ENCODE data around the gene RGR. TPM values are rescaled to one million over a fixed set of nuclear protein-coding genes. Genes with fewer than 3 reads are reported as not detected.

The RGR gene
- total RNA-seq, 2 donors from 2014 or later, result not detected

DNA sequence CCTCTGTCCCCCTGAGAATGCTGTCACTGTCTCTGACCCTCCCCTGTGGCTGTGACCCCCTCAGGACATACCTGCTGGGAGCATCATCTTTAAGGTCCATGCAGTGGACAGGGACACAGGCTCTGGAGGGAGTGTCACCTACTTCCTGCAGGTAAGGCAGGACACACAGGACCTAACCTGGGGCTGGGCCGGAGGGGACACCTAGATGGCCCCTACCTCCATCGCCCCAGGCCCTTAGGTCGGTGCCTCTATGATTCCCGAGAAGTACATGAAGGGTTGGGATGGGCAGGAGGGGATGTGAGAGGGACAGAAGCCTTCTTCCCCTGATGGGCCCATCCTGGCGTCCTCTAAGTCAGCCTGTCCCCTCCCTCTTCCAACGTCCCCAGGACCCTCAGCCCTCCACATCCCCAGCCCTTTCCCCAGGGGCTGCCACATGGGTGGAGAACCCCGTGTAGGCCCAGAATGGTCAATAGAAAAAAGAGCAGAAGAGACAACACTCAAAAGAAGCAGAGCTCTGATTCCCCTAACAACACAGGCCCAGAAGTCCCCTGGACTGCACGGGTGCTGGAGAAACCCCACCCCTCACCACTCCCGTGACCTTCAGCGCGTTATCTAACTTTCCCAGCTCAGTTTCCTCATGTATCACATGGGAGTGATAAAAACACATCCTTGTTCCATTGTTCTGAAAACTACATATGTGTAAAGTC lies 44.2 kb upstream of the RGR start:
- intact Hi-C loops (cut with DNase I), result no loop called here
- Histone ChIP-seq H3K9me3 (no peaks in the 10 kb centered on the region), H3K27me3 (peaks cover 0 to 6% of the 10 kb centered on the region in 2 donors), H3K4me1 (no peaks in the 10 kb centered on the region), H3K36me3 (replicated peaks in 1 of 2; ENCODE audit: insufficient read depth in 1 of 2, low read depth in 2 of 2) (no peaks in the 10 kb centered on the region), H3K27ac (no peak overlapping the region), H3K4me3 (no peak overlapping the region)
- ATAC-seq (no peak), DNase-seq (no peak)
- WGBS, 2 donors, result 34 to 52% methylated on average over 8 to 11 of the region's 11 CpGs
- TF ChIP-seq, protein P1, sequence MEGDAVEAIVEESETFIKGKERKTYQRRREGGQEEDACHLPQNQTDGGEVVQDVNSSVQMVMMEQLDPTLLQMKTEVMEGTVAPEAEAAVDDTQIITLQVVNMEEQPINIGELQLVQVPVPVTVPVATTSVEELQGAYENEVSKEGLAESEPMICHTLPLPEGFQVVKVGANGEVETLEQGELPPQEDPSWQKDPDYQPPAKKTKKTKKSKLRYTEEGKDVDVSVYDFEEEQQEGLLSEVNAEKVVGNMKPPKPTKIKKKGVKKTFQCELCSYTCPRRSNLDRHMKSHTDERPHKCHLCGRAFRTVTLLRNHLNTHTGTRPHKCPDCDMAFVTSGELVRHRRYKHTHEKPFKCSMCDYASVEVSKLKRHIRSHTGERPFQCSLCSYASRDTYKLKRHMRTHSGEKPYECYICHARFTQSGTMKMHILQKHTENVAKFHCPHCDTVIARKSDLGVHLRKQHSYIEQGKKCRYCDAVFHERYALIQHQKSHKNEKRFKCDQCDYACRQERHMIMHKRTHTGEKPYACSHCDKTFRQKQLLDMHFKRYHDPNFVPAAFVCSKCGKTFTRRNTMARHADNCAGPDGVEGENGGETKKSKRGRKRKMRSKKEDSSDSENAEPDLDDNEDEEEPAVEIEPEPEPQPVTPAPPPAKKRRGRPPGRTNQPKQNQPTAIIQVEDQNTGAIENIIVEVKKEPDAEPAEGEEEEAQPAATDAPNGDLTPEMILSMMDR (IDR thresholded peaks at IDR 0.05), result no peak
- TF ChIP-seq POLR2A (IDR thresholded peaks at IDR 0.05), result no peak

DNA sequence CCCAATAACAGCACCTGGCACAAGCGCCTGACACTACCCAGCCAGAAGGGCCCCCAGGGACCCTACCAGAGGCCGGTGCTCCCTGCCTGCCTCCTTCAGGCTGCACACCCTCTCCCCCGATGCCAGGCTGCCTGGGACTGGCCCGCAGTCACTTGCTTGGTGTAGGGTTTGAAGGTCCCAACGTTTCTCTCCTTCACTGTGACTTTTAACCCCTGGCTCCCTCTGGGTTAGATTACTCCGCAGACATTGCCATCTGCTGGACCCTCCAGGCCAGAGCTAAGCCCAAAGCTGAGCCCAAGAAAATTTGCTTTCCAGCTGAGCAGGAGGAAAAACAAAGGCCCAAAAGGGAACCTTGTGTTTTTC lies 43.6 kb upstream of the RGR start:
- intact Hi-C loops (cut with DNase I), result no loop called here
- Histone ChIP-seq H3K4me3 (no peak overlapping the region), H3K27ac (no peak overlapping the region), H3K4me1 (no peaks in the 10 kb centered on the region), H3K27me3 (peaks cover 0 to 1% of the 10 kb centered on the region in 2 donors), H3K36me3 (replicated peaks in 1 of 2; ENCODE audit: insufficient read depth in 1 of 2, low read depth in 2 of 2) (no peaks in the 10 kb centered on the region), H3K9me3 (no peaks in the 10 kb centered on the region)
- no peak for DNase-seq
- no peak for ATAC-seq
- 39 to 43% methylated on average over 6 of the region's 6 CpGs for WGBS, 2 donors
- TF ChIP-seq, protein P1 (IDR thresholded peaks at IDR 0.05), result no peak
- no peak for TF ChIP-seq POLR2A (IDR thresholded peaks at IDR 0.05)

DNA sequence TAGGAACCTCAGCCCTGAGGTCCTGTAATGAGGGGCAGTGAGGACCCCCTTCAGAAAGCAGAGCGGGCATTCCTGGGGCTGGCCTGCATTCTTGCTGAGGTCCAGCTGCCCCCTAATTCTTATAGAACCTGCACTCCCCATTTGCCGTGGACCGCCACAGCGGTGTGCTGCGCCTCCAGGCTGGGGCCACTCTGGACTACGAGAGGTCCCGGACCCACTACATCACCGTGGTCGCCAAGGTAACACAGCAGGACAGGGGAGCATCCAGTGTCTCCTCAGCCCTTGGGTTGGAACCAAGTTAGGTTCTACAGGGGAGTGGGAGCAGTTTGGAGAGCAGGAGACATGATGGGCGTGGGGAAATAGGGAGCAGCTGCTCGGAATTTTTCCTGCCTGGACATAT lies 43.2 kb upstream of the RGR start:
- ATAC-seq (no peak), DNase-seq (no peak)
- H3K36me3 ChIP-seq (replicated peaks in 1 of 2; ENCODE audit: insufficient read depth in 1 of 2, low read depth in 2 of 2), result no peaks in the 10 kb centered on the region
- TF ChIP-seq POLR2A (IDR thresholded peaks at IDR 0.05), result no peak
- TF ChIP-seq, protein P1 (IDR thresholded peaks at IDR 0.05), result no peak
- H3K9me3 ChIP-seq, result no peaks in the 10 kb centered on the region
- no peaks in the 10 kb centered on the region for H3K4me1 ChIP-seq
- H3K27ac ChIP-seq, result no peak overlapping the region
- intact Hi-C loops (cut with DNase I), result no loop called here
- H3K27me3 ChIP-seq, result no peaks in the 10 kb centered on the region
- WGBS, 2 donors, result 79 to 85% methylated on average over 11 of the region's 11 CpGs
- H3K4me3 ChIP-seq, result no peak overlapping the region

DNA sequence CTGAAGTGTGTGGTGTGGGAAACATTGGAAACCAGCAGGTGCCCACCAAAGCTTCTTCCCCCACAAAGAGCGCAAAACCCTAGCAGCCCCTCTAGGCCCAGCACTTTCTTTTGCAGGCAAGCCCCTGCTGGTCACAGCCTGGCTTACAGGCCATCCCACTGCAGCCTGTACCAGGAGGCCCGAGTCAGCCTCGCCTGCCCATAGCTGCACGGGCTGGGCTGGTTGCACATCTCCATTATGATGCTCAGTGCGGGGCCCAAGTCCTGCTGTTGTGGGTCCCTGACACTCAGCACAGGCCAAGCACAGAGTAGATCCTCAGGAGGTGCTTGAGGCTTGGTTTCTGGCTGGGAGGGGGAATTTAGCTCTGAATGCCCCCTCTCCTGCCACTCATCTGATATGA lies 42.5 kb upstream of the RGR start:
- Histone ChIP-seq H3K4me3 (no peak overlapping the region), H3K27me3 (no peaks in the 10 kb centered on the region), H3K27ac (no peak overlapping the region), H3K9me3 (no peaks in the 10 kb centered on the region), H3K36me3 (replicated peaks in 1 of 2; ENCODE audit: insufficient read depth in 1 of 2, low read depth in 2 of 2) (no peaks in the 10 kb centered on the region), H3K4me1 (no peaks in the 10 kb centered on the region)
- 76 to 100% methylated on average over 4 to 5 of the region's 5 CpGs for WGBS, 2 donors
- TF ChIP-seq, protein P1 (IDR thresholded peaks at IDR 0.05), result no peak
- DNase-seq (no peak), ATAC-seq (no peak)
- intact Hi-C loops (cut with DNase I), result no loop called here

DNA sequence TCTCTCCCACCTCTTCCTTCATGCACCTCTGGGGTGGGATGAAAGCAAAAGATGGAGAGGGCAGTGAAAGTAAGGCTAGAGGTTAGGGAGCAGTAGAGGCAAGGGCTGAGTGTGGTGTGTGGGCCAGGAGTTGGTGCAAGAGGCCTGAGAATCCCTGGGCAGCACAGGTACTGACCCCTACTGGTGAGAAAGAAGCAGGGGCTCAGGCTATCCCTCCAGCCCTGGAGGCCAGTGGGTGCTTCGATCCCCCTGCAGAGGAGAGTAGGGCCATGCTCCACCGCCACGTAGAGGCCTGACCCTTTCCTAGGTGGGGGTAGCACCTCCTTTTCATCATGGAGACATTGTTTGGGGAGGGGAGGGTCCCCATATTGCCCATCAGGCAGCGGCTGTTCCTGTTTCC lies 40.7 kb upstream of the RGR start:
- DNase-seq, result no peak
- Histone ChIP-seq H3K27ac (no peak overlapping the region), H3K27me3 (no peaks in the 10 kb centered on the region), H3K9me3 (no peaks in the 10 kb centered on the region), H3K36me3 (replicated peaks in 1 of 2; ENCODE audit: insufficient read depth in 1 of 2, low read depth in 2 of 2) (no peaks in the 10 kb centered on the region), H3K4me1 (no peaks in the 10 kb centered on the region), H3K4me3 (no peak overlapping the region)
- ATAC-seq, result no peak
- no peak for TF ChIP-seq POLR2A (IDR thresholded peaks at IDR 0.05)
- intact Hi-C loops (cut with DNase I), result no loop called here
- WGBS, 2 donors, result 83% methylated on average over 1 to 4 of the region's 4 CpGs

Data from body of pancreas (tissue), 4 donors.